SH-SY5Y (cell line): ENCODE measurements around the gene PHYHD1.

Experiments used
- GATA2 ChIP-seq: IDR thresholded peaks from 2 replicates; pipeline ENCODE4 v1.6.1; 2011; ENCODE audit warnings: mild to moderate bottlenecking, low read depth, low read length
- GATA3 ChIP-seq: IDR thresholded peaks from 2 replicates; pipeline ENCODE4 v1.6.1; 2011; ENCODE audit warnings: low read depth, mild to moderate bottlenecking, low read length, moderate library complexity

Gene PHYHD1

GRCh38 chr9:128927731-128928411 lies 7.1 kb downstream of the PHYHD1 start:
- TF ChIP-seq GATA2 (no peak), GATA3 (no peak)

GRCh38 chr9:128928624-128929023 lies 7.8 kb downstream of the PHYHD1 start:
- TF ChIP-seq GATA2: no peak
- TF ChIP-seq GATA3: no peak

GRCh38 chr9:128929560-128929959 lies 8.8 kb downstream of the PHYHD1 start:
- TF ChIP-seq GATA3 (no peak), GATA2 (no peak)

GRCh38 chr9:128933731-128934130 lies 12.9 kb downstream of the PHYHD1 start:
- no peak for TF ChIP-seq GATA3
- no peak for TF ChIP-seq GATA2

DNA sequence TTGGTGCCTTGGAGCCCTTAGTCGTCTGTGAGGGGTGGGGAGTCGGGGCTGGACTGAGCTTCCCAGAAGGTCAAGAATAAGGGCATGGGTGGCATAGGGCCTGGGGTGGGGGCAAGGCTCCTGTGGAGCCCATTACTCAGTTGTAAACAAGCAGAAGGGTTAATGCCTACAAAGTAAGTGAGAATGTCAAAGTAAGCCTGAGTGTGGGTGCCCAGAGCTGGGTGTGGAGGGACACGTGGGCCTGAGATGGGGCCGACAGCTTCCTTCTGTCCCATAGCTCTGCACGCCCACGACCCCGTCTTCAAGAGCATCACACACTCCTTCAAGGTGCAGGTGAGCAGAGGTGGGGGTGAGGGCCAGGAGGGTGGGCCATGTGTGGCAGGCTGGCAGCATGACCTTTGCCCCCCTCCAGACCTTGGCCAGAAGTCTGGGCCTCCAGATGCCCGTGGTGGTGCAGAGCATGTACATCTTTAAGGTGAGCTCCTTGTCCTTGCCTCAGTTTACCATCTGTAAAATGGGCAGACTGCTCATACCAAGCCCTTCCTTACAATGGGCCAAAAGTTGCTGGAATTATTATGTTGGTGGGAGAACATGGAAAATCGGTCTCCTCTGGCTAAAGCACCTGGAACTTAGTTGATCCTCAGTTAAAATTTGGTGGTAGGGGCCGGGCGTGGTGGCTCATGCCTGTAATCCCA lies 15.5 kb downstream of the PHYHD1 start:
- no peak for TF ChIP-seq GATA2
- no peak for TF ChIP-seq GATA3

GRCh38 chr9:128937310-128938165 lies 16.8 kb downstream of the PHYHD1 start:
- TF ChIP-seq GATA2: no peak
- TF ChIP-seq GATA3: no peak

GRCh38 chr9:128940271-128940921 lies 19.6 kb downstream of the PHYHD1 start:
- no peak for TF ChIP-seq GATA2
- no peak for TF ChIP-seq GATA3

DNA sequence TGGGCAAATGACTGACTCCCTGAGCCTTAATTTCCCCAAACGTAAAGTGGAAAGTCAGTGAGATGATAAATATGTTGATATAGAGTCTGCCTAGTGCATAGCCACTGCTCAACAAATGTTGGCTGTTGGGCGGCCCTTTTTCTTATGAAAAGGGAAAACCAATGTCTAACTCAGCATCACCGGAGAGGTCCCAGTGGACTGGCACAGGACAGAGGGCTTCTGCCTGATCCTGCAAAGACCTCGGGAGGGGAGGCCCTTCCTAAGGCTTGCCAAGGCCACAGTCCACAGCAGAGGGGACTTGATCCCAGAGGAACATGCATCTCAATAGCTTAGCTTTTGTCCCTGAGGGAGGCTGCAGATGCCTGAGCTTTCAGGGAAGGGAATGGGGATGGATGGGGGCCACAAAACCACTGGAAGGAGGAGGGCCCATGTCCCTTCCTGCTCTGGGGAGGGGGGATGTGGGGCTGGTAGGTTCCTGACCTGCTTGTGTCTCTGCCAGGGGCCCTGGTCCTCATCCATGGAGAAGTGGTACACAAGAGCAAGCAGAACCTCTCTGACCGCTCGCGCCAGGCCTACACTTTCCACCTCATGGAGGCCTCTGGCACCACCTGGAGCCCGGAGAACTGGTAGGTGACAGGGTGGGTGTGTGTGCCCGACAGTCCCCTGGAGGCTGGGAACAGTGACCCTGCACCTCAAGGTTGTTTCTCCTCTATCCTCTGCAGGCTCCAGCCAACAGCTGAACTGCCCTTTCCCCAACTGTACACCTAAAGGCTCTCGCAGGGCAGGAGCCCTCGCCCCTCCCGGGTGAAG lies 20.4 kb downstream of the PHYHD1 start:
- TF ChIP-seq GATA3 (no peak), GATA2 (no peak)

GRCh38 chr9:128943832-128944620 lies 23.2 kb downstream of the PHYHD1 start:
- TF ChIP-seq GATA3 (no peak), GATA2 (no peak)

- no peak for TF ChIP-seq GATA3
- no peak for TF ChIP-seq GATA2
Measured at GRCh38 chr9:128945798-128946501, 25.2 kb downstream of the PHYHD1 start.

DNA sequence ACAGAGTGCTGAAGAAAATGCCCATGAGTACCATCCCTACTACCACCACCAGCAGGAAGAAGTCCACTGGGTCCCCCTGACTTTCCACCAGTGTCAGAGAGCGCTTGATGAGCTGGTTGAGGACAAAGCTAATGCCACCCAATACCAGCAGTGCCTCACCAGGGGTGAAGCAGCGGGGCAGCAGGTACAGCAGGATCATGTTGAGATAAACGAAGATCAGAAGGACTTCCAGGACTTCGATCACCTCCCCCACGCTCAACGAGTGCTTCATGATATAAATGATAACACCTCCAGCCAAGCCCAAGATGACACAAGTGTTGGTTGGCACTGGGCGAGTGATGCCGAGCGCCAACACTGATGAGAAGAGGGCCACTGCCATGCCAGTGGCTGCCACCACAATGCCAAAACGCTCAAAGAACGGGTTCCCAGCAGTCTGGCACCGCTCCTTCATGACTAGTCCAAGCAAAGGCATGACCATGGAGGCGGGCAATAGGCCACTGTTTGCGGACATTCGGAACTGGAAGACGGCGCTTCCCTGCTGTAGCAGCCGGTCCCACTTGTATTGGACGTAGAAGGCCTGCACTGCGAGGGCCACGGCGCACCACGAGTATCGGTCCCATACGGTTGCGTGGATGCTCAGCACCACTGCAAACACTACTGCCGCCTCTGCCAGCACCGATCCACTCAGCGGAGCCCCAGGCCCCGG lies 25.9 kb downstream of the PHYHD1 start:
- TF ChIP-seq GATA3 (no peak), GATA2 (no peak)

- TF ChIP-seq GATA2: no peak
- no peak for TF ChIP-seq GATA3
Measured at GRCh38 chr9:128947277-128947526, 26.4 kb downstream of the PHYHD1 start.
